Prostate gland (tissue), 2 donors: ENCODE data around the gene MRNIP. TPM values are rescaled to one million over a fixed set of nuclear protein-coding genes. Genes with fewer than 3 reads are reported as not detected.
A peak's percentile ranks its signal among the peaks of the same experiment; 100 is the strongest.

ENCODE experiments used
- DNase-seq: peaks from one replicate; pipeline ENCODE4 v3.0.0-alpha.2; 2019; ENCODE audit warnings: low spot score
- H3K27ac ChIP-seq, 2 donors: fragments of 200-600 bp; sonication (generic); 2 replicates each; pipeline ENCODE4 v1.5.1; 2017 to 2019
- H3K27me3 ChIP-seq: fragments of 200-600 bp; sonication (generic); replicated peaks from 2 replicates; pipeline ENCODE4 v1.5.1; 2019; ENCODE audit not compliant: insufficient read depth
- H3K36me3 ChIP-seq, 2 donors: fragments of 200-600 bp; sonication (generic); 1 replicate in 1 of 2; 2 replicates in 1 of 2; pipeline versions ENCODE4 v1.5.1 to v1.8.1; 2017 to 2019
- H3K4me1 ChIP-seq: fragments of 200-600 bp; sonication (generic); replicated peaks from 2 replicates; pipeline ENCODE4 v1.5.1; 2019
- H3K4me3 ChIP-seq, 2 donors: fragments of 200-600 bp; sonication (generic); 2 replicates each; pipeline ENCODE4 v1.5.1; 2017 to 2019
- H3K9me3 ChIP-seq: fragments of 200-600 bp; sonication (generic); 2 replicates; pipeline ENCODE4 v1.5.1; 2017
- CTCF ChIP-seq, 4 experiments: fragments of 200-600 bp in 2 of 4; fragments of 450-650 bp in 2 of 4; sonication (generic) in 2 of 4; IDR thresholded peaks; 1 replicate in 3 of 4; 2 replicates in 1 of 4; pipeline ENCODE4 v1.5.1; 2016 to 2019; ENCODE audit warnings: antibody characterized with exemption in 4 of 4, mild to moderate bottlenecking in 2 of 4, moderate library complexity in 2 of 4
- POLR2A ChIP-seq: fragments of 450-650 bp; IDR thresholded peaks from one replicate; pipeline ENCODE4 v1.6.1; 2016; ENCODE audit warnings: antibody characterized with exemption, mild to moderate bottlenecking
- POLR2AphosphoS5 ChIP-seq: sonication (generic); formaldehyde crosslinking; IDR thresholded peaks from one replicate; pipeline ENCODE4 v1.6.1; 2017; ENCODE audit warnings: antibody characterized with exemption
- WGBS: methylation state at CpG from one replicate; pipeline ENCODE4 v1.1.5; 2018; 5-methylcytosine and 5-hydroxymethylcytosine counted together
- intact Hi-C: fragments of 100-400 bp; cut with DNase I; formaldehyde crosslinking; loops from one replicate; pipeline ENCODE4 v1.14.2; 2022
- total RNA-seq, 2 donors: library from RNA; depleted of rRNA; stranded (reverse); fragments of >200 nt; gene quantifications; one replicate each; pipeline ENCODE4 v1.1.0, GENCODE V29; 2016

The MRNIP gene
- total RNA-seq, 2 donors from 2014 or later, result 30.0 to 55.2 TPM

- intact Hi-C loops, result loop anchor here (5.0 kb wide), 1 partner anchor 36 kb away; the partner anchor contains the start of gene SQSTM1
- H3K36me3 ChIP-seq, result peaks cover 0 to 3% of the 10 kb centered on the region in 2 donors
- no peaks in the 10 kb centered on the region for H3K27me3 ChIP-seq
- under 1% methylated on average over 32 of the region's 32 CpGs for WGBS
- peak; percentile 30 for DNase-seq
- H3K4me1 ChIP-seq, result no peaks in the 10 kb centered on the region
- TF ChIP-seq POLR2AphosphoS5, result no peak
- TF ChIP-seq CTCF (IDR thresholded peaks at IDR 0.05), result no peak
- H3K9me3 ChIP-seq, result no peaks in the 10 kb centered on the region
- H3K4me3 ChIP-seq, result peak overlapping the region; percentile 63 to 85
- peak overlapping the region; percentile 81 to 95 for H3K27ac ChIP-seq
Observed at GRCh38 chr5:179858241-179858585, 404 bp downstream of the MRNIP start.

DNA sequence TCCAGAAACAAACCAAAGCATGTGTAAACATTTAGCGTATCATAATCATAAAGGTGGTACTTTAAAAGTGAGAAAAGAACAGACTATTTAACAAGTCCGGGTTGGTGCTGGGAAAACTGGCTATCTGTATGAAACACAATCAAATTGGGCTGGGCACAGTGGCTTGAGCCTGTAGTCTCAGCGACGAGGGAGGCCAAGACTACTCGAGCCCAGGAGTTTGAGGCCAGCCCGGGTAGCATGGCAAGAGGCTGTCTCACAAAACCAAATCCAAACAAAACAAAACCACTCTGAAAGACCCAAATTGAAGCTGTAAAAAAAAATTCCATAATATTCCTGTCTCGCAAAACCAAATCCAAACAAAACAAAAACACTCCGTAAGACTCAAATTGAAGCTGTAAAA lies 4.3 kb downstream of the MRNIP start:
- Histone ChIP-seq H3K27ac (no peak overlapping the region), H3K27me3 (no peaks in the 10 kb centered on the region), H3K9me3 (no peaks in the 10 kb centered on the region), H3K36me3 (peaks cover 8 to 21% of the 10 kb centered on the region in 2 donors), H3K4me3 (no peak overlapping the region), H3K4me1 (no peaks in the 10 kb centered on the region)
- 72% methylated on average over 8 of the region's 8 CpGs for WGBS
- intact Hi-C loops, result no loop called here
- TF ChIP-seq POLR2A (no peak), CTCF (IDR thresholded peaks at IDR 0.05) (no peak), POLR2AphosphoS5 (no peak)
- no peak for DNase-seq

GRCh38 chr5:179852993-179853547 lies 5.5 kb downstream of the MRNIP start:
- DNase-seq, result no peak
- H3K36me3 ChIP-seq, result peaks cover 8 to 21% of the 10 kb centered on the region in 2 donors

GRCh38 chr5:179841621-179842020 lies 17.0 kb downstream of the MRNIP start:
- WGBS, result 95% methylated on average over 9 of the region's 9 CpGs

More at GRCh38 chr5:179852993-179853547, 5.5 kb downstream of the MRNIP start:
- TF ChIP-seq POLR2A, result no peak
- Histone ChIP-seq H3K4me1 (no peaks in the 10 kb centered on the region), H3K9me3 (no peaks in the 10 kb centered on the region), H3K27me3 (no peaks in the 10 kb centered on the region), H3K4me3 (no peak overlapping the region), H3K27ac (no peak overlapping the region)
- intact Hi-C loops, result no loop called here
- WGBS, result 83% methylated on average over 8 of the region's 8 CpGs

DNA sequence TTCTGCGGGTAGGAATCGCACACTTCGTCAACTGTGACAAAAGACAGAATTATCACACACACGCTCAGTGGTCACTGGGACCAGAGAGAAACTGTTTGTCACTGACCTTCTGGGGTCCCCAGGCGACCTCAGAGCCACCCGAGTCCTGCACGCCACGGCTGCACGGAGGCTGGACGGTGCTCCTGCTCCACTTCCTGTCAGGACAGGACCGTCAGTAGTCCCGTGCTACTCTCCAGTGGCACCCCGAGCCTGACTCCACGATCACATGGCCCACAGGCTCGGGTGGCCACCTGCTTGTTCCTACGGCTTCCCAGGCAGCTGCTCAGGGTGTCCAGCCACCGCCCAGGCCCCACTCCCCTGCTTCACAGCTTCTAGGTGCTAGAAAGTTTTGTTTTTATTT lies 17.9 kb downstream of the MRNIP start:
- Histone ChIP-seq H3K27ac (no peak overlapping the region), H3K4me3 (no peak overlapping the region), H3K4me1 (no peaks in the 10 kb centered on the region), H3K27me3 (no peaks in the 10 kb centered on the region), H3K36me3 (peaks cover 9 to 21% of the 10 kb centered on the region in 2 donors), H3K9me3 (no peaks in the 10 kb centered on the region)
- DNase-seq, result no peak
- TF ChIP-seq POLR2AphosphoS5 (no peak), CTCF (IDR thresholded peaks at IDR 0.05) (no peak), POLR2A (no peak)
- intact Hi-C loops, result no loop called here
- 88% methylated on average over 17 of the region's 17 CpGs for WGBS

More at GRCh38 chr5:179841621-179842020, 17.0 kb downstream of the MRNIP start:
- Histone ChIP-seq H3K9me3 (no peaks in the 10 kb centered on the region), H3K4me1 (no peaks in the 10 kb centered on the region), H3K27me3 (no peaks in the 10 kb centered on the region), H3K36me3 (peaks cover 7 to 14% of the 10 kb centered on the region in 2 donors), H3K27ac (no peak overlapping the region), H3K4me3 (no peak overlapping the region)
- intact Hi-C loops, result no loop called here
- no peak for DNase-seq
- no peak for TF ChIP-seq CTCF (IDR thresholded peaks at IDR 0.05)
